Loucy (cell line): Measurements from ENCODE around the gene RAB31.

ENCODE experiments used
- H2AFZ ChIP-seq: fragments of 200-600 bp; sonication (generic); 2 replicates; pipeline ENCODE4 v1.6.0; 2016; ENCODE audit warnings: antibody characterized with exemption, mild to moderate bottlenecking, low read length, moderate library complexity
- H3F3A ChIP-seq: fragments of 200-600 bp; 2 replicates; pipeline ENCODE4 v1.6.0; 2016; ENCODE audit warnings: antibody characterized with exemption, low read depth, mild to moderate bottlenecking
- H3K27me3 ChIP-seq: fragments of 200-600 bp; sonication (generic); 2 replicates; pipeline ENCODE4 v1.6.1; 2014; ENCODE audit warnings: low read length, mild to moderate bottlenecking; ENCODE audit not compliant: insufficient read depth, poor library complexity, severe bottlenecking
- H3K36me3 ChIP-seq: fragments of 200-600 bp; sonication (generic); 2 replicates; pipeline ENCODE4 v1.6.1; 2016; ENCODE audit warnings: low read length; ENCODE audit not compliant: insufficient read depth
- H3K4me1 ChIP-seq: fragments of 200-600 bp; sonication (generic); 2 replicates; pipeline ENCODE4 v1.5.1; 2014; ENCODE audit warnings: low read length, mild to moderate bottlenecking; ENCODE audit not compliant: insufficient read depth, poor library complexity, severe bottlenecking
- H3K4me2 ChIP-seq: fragments of 200-600 bp; sonication (generic); 2 replicates; pipeline ENCODE4 v1.6.0; 2014; ENCODE audit warnings: antibody characterized with exemption, low read length, low read depth, mild to moderate bottlenecking; ENCODE audit not compliant: poor library complexity, severe bottlenecking
- H3K4me3 ChIP-seq: fragments of 200-600 bp; sonication (generic); 2 replicates; pipeline ENCODE4 v1.5.1; 2014; ENCODE audit warnings: low read length, mild to moderate bottlenecking, mixed read lengths; ENCODE audit not compliant: poor library complexity, severe bottlenecking
- H3K79me2 ChIP-seq: fragments of 200-600 bp; sonication (generic); 2 replicates; pipeline ENCODE4 v1.6.1; 2014; ENCODE audit warnings: low read length; ENCODE audit not compliant: insufficient read depth
- H3K9ac ChIP-seq: fragments of 200-600 bp; sonication (generic); 2 replicates; pipeline ENCODE4 v1.6.0; 2014; ENCODE audit warnings: mild to moderate bottlenecking, low read depth, low read length, moderate library complexity; ENCODE audit not compliant: poor library complexity, severe bottlenecking
- H3K9me2 ChIP-seq: fragments of 200-600 bp; sonication (generic); replicated peaks from 2 replicates; pipeline ENCODE4 v1.6.1; 2016; ENCODE audit warnings: low read depth, low read length, mixed read lengths
- H3K9me3 ChIP-seq: fragments of 200-600 bp; sonication (generic); 2 replicates; pipeline ENCODE4 v1.6.1; 2014; ENCODE audit warnings: mild to moderate bottlenecking, antibody characterized with exemption, low read length, low read depth; ENCODE audit not compliant: insufficient read depth
- H4K20me1 ChIP-seq: fragments of 200-600 bp; sonication (generic); 2 replicates; pipeline ENCODE4 v1.6.0; 2014; ENCODE audit warnings: antibody characterized with exemption, low read length, mild to moderate bottlenecking; ENCODE audit not compliant: insufficient read depth, poor library complexity, severe bottlenecking
- EZH2phosphoT487 ChIP-seq: fragments of 200-600 bp; IDR thresholded peaks from 2 replicates; pipeline ENCODE4 v1.6.1; 2018; ENCODE audit warnings: antibody characterized with exemption, mild to moderate bottlenecking, moderate library complexity, borderline replicate concordance
- TF ChIP-seq, protein P1 (sequence below): fragments of 200-600 bp; sonication (generic); conservative IDR thresholded peaks from 2 replicates; pipeline ENCODE4 v1.5.1; 2014; ENCODE audit warnings: mild to moderate bottlenecking, antibody characterized with exemption, low read length

RAB31 gene

DNA sequence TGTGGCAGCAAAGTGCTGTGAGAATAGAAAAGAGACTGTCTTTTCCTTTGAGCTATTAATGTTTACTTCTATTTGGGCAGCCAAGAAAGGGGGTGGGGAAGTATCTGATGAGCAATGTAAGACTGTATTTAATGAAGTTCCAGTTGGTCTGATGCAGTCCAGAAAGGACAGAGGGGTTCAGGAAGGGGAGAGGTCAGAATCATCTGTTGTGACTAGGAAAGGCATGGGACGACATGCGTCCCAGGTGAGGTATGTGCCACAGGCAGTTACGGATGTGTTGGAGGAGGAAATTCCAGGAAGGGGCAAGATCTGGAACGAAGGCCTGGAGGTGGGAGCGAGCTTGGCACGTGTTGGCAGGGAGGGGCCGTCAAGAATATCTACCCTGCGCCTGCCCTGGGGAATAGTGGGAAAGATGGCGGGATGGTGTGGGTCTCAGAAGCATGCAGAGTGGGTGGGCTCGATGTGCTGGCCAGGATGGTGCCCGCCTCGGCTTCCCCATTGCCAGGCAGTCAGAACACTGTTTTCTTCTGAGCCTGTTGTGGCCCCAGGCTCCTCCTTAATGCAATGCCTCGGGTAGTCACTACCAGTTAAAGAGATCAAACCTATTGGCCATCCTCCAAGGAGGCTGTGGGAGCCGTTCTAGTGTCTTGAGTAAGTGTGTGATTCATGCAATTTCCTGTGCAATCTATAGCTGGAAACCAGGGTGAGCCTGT, 119.8 kb downstream of the RAB31 start:
- Histone ChIP-seq H3K9me2 (no peaks in the 10 kb centered on the region), H3K4me3 (no peak overlapping the region), H4K20me1 (no peaks in the 10 kb centered on the region), H3K9ac (no peak overlapping the region), H3K9me3 (no peaks in the 10 kb centered on the region), H3F3A (no peaks in the 10 kb centered on the region), H3K79me2 (no peaks in the 10 kb centered on the region), H3K36me3 (no peaks in the 10 kb centered on the region), H3K4me1 (no peaks in the 10 kb centered on the region), H3K4me2 (no peak overlapping the region), H3K27me3 (no peaks in the 10 kb centered on the region), H2AFZ (no peak overlapping the region)
- no peak for TF ChIP-seq EZH2phosphoT487
- TF ChIP-seq, protein P1, sequence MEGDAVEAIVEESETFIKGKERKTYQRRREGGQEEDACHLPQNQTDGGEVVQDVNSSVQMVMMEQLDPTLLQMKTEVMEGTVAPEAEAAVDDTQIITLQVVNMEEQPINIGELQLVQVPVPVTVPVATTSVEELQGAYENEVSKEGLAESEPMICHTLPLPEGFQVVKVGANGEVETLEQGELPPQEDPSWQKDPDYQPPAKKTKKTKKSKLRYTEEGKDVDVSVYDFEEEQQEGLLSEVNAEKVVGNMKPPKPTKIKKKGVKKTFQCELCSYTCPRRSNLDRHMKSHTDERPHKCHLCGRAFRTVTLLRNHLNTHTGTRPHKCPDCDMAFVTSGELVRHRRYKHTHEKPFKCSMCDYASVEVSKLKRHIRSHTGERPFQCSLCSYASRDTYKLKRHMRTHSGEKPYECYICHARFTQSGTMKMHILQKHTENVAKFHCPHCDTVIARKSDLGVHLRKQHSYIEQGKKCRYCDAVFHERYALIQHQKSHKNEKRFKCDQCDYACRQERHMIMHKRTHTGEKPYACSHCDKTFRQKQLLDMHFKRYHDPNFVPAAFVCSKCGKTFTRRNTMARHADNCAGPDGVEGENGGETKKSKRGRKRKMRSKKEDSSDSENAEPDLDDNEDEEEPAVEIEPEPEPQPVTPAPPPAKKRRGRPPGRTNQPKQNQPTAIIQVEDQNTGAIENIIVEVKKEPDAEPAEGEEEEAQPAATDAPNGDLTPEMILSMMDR, result no peak

DNA sequence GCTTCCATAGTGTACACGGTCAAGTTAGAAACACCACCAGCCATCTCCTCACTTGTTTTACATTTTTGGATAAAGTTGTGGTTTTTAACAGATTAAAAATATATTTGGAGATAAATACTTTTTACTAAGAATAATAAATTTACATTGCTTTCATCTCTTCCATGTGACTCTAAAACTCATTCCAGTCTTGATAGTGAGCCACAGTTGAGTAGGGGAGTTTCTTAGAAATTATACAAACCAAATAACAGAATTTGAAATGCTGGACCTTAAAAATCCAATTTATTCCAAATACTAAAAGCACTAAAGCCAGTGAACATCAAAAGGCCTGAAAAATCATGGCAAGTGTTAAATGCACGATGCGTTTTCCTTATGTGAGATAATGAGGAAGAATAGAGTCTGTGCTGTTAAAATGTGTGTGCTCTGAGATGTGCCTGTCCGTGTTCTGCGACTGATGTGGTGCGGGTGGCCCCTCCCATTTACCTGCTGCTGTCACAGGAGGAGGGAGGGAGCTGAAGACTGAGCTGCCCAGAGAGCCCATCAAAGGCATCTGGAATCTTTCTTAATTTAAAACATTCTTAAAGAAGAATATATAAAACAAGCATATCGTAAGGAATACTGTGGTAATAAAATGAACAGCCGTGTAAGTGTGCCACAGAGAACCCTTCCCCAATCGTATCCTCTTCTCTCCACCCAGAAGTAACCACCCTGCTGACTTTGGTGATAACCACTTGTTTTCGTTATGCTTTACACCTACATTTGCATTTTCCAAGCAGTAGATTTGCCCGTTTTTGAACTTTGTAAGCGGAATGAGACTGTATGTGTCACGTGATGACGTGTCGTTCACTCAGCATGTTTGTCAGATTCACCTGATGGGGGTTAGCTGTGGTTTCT, 120.7 kb downstream of the RAB31 start:
- H3K9ac ChIP-seq, result no peak overlapping the region
- H3F3A ChIP-seq, result no peaks in the 10 kb centered on the region
- no peaks in the 10 kb centered on the region for H3K27me3 ChIP-seq
- no peaks in the 10 kb centered on the region for H4K20me1 ChIP-seq
- H3K9me2 ChIP-seq, result no peaks in the 10 kb centered on the region
- TF ChIP-seq, protein P1, result no peak
- no peak for TF ChIP-seq EZH2phosphoT487
- no peaks in the 10 kb centered on the region for H3K9me3 ChIP-seq
- no peak overlapping the region for H3K4me3 ChIP-seq
- H3K79me2 ChIP-seq, result no peaks in the 10 kb centered on the region
- H3K4me1 ChIP-seq, result no peaks in the 10 kb centered on the region
- H3K4me2 ChIP-seq, result no peak overlapping the region
- no peaks in the 10 kb centered on the region for H3K36me3 ChIP-seq
- H2AFZ ChIP-seq, result no peak overlapping the region

DNA sequence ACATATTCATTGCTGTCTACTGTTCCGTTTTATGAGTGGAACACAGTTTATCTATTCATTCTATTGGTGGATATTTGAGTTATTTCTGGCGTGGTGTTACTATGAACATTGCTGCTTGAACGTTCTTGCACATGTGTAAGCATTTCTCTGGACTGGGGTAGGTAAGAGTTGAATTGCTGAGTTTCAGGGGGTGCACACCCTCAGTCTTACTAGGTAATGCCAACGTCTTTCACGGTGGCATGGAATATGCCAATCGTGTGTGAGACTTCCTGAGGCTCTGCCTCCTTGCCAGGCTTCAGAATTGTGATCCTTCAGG, 121.3 kb downstream of the RAB31 start:
- Histone ChIP-seq H2AFZ (no peak overlapping the region), H3K4me2 (no peak overlapping the region)
- TF ChIP-seq, protein P1, result no peak
- no peak for TF ChIP-seq EZH2phosphoT487

More for the DNA sequence above, 121.3 kb downstream of the RAB31 start:
- H4K20me1 ChIP-seq, result no peaks in the 10 kb centered on the region
- H3F3A ChIP-seq, result no peaks in the 10 kb centered on the region
- H3K4me3 ChIP-seq, result no peak overlapping the region
- H3K9me3 ChIP-seq, result no peaks in the 10 kb centered on the region
- H3K36me3 ChIP-seq, result no peaks in the 10 kb centered on the region
- H3K9ac ChIP-seq, result no peak overlapping the region
- H3K27me3 ChIP-seq, result no peaks in the 10 kb centered on the region
- no peaks in the 10 kb centered on the region for H3K4me1 ChIP-seq
- H3K9me2 ChIP-seq, result no peaks in the 10 kb centered on the region
- no peaks in the 10 kb centered on the region for H3K79me2 ChIP-seq
